IMR-90 (cell line): ENCODE results near the gene BOD1. TPM values are rescaled to one million over a fixed set of nuclear protein-coding genes. Genes with fewer than 3 reads are reported as not detected.

Source experiments
- ATAC-seq: fragments of 200-7000 bp; cut with Tn5 transposase; 2 replicates; pipeline ENCODE4 v1.9.1; 2020; ENCODE audit warnings: low read depth, mild to moderate bottlenecking, moderate library complexity
- BruUV-seq: library from RNA; stranded (reverse); fragments of 400-500 nt; replicated peaks from 2 replicates; lab custom pipeline; 2021; lab: Mats Ljungman, UMichigan
- CTCF ChIA-PET: fragments of 300-600 bp; formaldehyde crosslinking; extraction: SDS; loops from one replicate; lab custom pipeline; 2021; ENCODE audit warnings: antibody characterized with exemption; lab: Yijun Ruan, JAX
- POLR2A ChIA-PET: fragments of 300-600 bp; sonication (Branson Sonifier 250); formaldehyde crosslinking; loops from one replicate; lab custom pipeline; 2022; ENCODE audit warnings: antibody characterized with exemption; ENCODE audit not compliant: unreplicated experiment; lab: Charles Lee
- DNase-seq: peaks from one replicate; pipeline ENCODE4 v3.0.0; 2013
- H2AFZ ChIP-seq: replicated peaks from 2 replicates; pipeline ENCODE3; 2013; ENCODE audit warnings: low read length, mild to moderate bottlenecking; ENCODE audit not compliant: poor library complexity
- H2AK5ac ChIP-seq: 2 replicates; pipeline ENCODE4 v1.6.1; 2013; ENCODE audit warnings: low read depth, low read length, inconsistent platforms
- H2AK9ac ChIP-seq: replicated peaks from 2 replicates; pipeline ENCODE3; 2013; ENCODE audit warnings: mild to moderate bottlenecking, low read depth, low read length, moderate library complexity; ENCODE audit not compliant: poor library complexity
- H2BK120ac ChIP-seq: 2 replicates; pipeline ENCODE4 v1.6.1; 2013; ENCODE audit warnings: low read depth, low read length, inconsistent platforms
- H2BK15ac ChIP-seq: 3 replicates; pipeline ENCODE4 v1.6.1; 2013; ENCODE audit warnings: low read depth, low read length, inconsistent platforms
- H2BK20ac ChIP-seq: 2 replicates; pipeline ENCODE4 v1.6.1; 2013; ENCODE audit warnings: low read depth, mild to moderate bottlenecking, inconsistent platforms, low read length, moderate library complexity
- H2BK5ac ChIP-seq: 2 replicates; pipeline ENCODE4 v1.6.1; 2013; ENCODE audit warnings: mild to moderate bottlenecking, low read depth, low read length, inconsistent platforms; ENCODE audit not compliant: poor library complexity, severe bottlenecking
- H3K14ac ChIP-seq: replicated peaks from 2 replicates; pipeline ENCODE4 v1.6.1; 2013; ENCODE audit warnings: low read depth, low read length, inconsistent platforms
- H3K18ac ChIP-seq: 2 replicates; pipeline ENCODE4 v1.6.1; 2013; ENCODE audit warnings: low read depth, low read length, control low read depth
- H3K23ac ChIP-seq: 2 replicates; pipeline ENCODE4 v1.6.1; 2013; ENCODE audit warnings: low read depth, low read length, inconsistent platforms
- H3K27ac ChIP-seq: 2 replicates; pipeline ENCODE4 v1.5.1; 2013; ENCODE audit warnings: mild to moderate bottlenecking, control low read depth, low read length; ENCODE audit not compliant: insufficient read depth
- H3K27me3 ChIP-seq: 2 replicates; pipeline ENCODE4 v1.6.1; 2013; ENCODE audit warnings: low read length; ENCODE audit not compliant: control insufficient read depth, insufficient read depth
- H3K36me3 ChIP-seq: 2 replicates; pipeline ENCODE4 v1.6.1; 2013; ENCODE audit warnings: low read length, mixed read lengths; ENCODE audit not compliant: control insufficient read depth, insufficient read depth
- H3K4ac ChIP-seq: 2 replicates; pipeline ENCODE4 v1.6.1; 2013; ENCODE audit warnings: low read depth, low read length, inconsistent platforms
- H3K4me1 ChIP-seq: 2 replicates; pipeline ENCODE4 v1.6.1; 2013; ENCODE audit warnings: low read length, mixed read lengths; ENCODE audit not compliant: control insufficient read depth, insufficient read depth
- H3K4me2 ChIP-seq: 2 replicates; pipeline ENCODE4 v1.6.1; 2013; ENCODE audit warnings: low read depth, mild to moderate bottlenecking, control low read depth, low read length, moderate library complexity
- H3K4me3 ChIP-seq: 2 replicates; pipeline ENCODE4 v1.5.1; 2013; ENCODE audit warnings: low read depth, mild to moderate bottlenecking, control low read depth, low read length, moderate library complexity; ENCODE audit not compliant: insufficient read depth
- H3K56ac ChIP-seq: 2 replicates; pipeline ENCODE4 v1.6.1; 2013; ENCODE audit warnings: low read length, inconsistent platforms; ENCODE audit not compliant: insufficient read depth; ENCODE audit errors: extremely low read depth
- H3K79me1 ChIP-seq, 2 experiments: 2 replicates each; pipeline ENCODE4 v1.6.1; 2013; ENCODE audit warnings: low read length in 2 of 2, inconsistent platforms in 1 of 2, low read depth in 1 of 2
- H3K9ac ChIP-seq: 2 replicates; pipeline ENCODE4 v1.6.1; 2013; ENCODE audit warnings: low read depth, low read length, control low read depth
- H3K9me1 ChIP-seq: 2 replicates; pipeline ENCODE4 v1.6.1; 2013; ENCODE audit warnings: low read length, inconsistent platforms; ENCODE audit not compliant: insufficient read depth
- H3K9me3 ChIP-seq: 2 replicates; pipeline ENCODE4 v1.6.1; 2013; ENCODE audit warnings: low read length; ENCODE audit not compliant: control insufficient read depth, insufficient read depth
- H4K20me1 ChIP-seq: 2 replicates; pipeline ENCODE4 v1.6.1; 2013; ENCODE audit warnings: low read length, inconsistent platforms; ENCODE audit not compliant: insufficient read depth
- H4K5ac ChIP-seq: 2 replicates; pipeline ENCODE4 v1.6.1; 2013; ENCODE audit warnings: mild to moderate bottlenecking, low read depth, low read length, control low read depth
- H4K8ac ChIP-seq, 2 experiments: 2 replicates each; pipeline ENCODE4 v1.6.1; 2013; ENCODE audit warnings: low read depth in 2 of 2, low read length in 2 of 2, control low read depth in 1 of 2, inconsistent platforms in 1 of 2
- H4K91ac ChIP-seq: 2 replicates; pipeline ENCODE4 v1.6.1; 2013; ENCODE audit warnings: low read depth, low read length, inconsistent platforms; ENCODE audit not compliant: insufficient read depth
- BHLHE40 ChIP-seq: fragments of 150-350 bp; IDR thresholded peaks from 2 replicates; pipeline ENCODE4 v1.6.1; 2016; ENCODE audit warnings: mild to moderate bottlenecking, low read depth, low read length
- CEBPB ChIP-seq: IDR thresholded peaks from 2 replicates; pipeline ENCODE4 v1.6.1; 2012; ENCODE audit warnings: low read depth, low read length, improper control_type of control experiment
- CHD1 ChIP-seq: IDR thresholded peaks from 2 replicates; pipeline ENCODE4 v1.6.1; 2012; ENCODE audit warnings: low read depth, low read length, improper control_type of control experiment
- CTCF ChIP-seq: conservative IDR thresholded peaks from 2 replicates; pipeline ENCODE4 v1.5.1; 2012; ENCODE audit warnings: mild to moderate bottlenecking, low read depth, low read length, improper control_type of control experiment
- FOS ChIP-seq: fragments of 150-350 bp; IDR thresholded peaks from 2 replicates; pipeline ENCODE4 v1.6.1; 2016; ENCODE audit warnings: low read depth, low read length
- MAFK ChIP-seq: IDR thresholded peaks from 2 replicates; pipeline ENCODE4 v1.6.1; 2012; ENCODE audit warnings: low read depth, low read length, improper control_type of control experiment
- MAZ ChIP-seq: IDR thresholded peaks from 2 replicates; pipeline ENCODE4 v1.6.1; 2012; ENCODE audit warnings: low read depth, mild to moderate bottlenecking, low read length, improper control_type of control experiment, moderate library complexity, borderline replicate concordance
- MXI1 ChIP-seq: IDR thresholded peaks from 2 replicates; pipeline ENCODE4 v1.6.1; 2012; ENCODE audit warnings: low read depth, mild to moderate bottlenecking, low read length, moderate library complexity, borderline replicate concordance
- NFE2L2 ChIP-seq: fragments of 150-350 bp; IDR thresholded peaks from 2 replicates; pipeline ENCODE4 v1.6.1; 2016; ENCODE audit warnings: low read depth, mild to moderate bottlenecking, low read length
- POLR2A ChIP-seq: IDR thresholded peaks from 2 replicates; pipeline ENCODE4 v1.6.1; 2012; ENCODE audit warnings: mild to moderate bottlenecking, low read depth, low read length
- RAD21 ChIP-seq: IDR thresholded peaks from 2 replicates; pipeline ENCODE4 v1.6.1; 2012; ENCODE audit warnings: low read length, improper control_type of control experiment
- RCOR1 ChIP-seq: IDR thresholded peaks from 2 replicates; pipeline ENCODE4 v1.6.1; 2012; ENCODE audit warnings: mild to moderate bottlenecking, low read length, improper control_type of control experiment; ENCODE audit not compliant: insufficient replicate concordance
- RFX5 ChIP-seq: IDR thresholded peaks from 2 replicates; pipeline ENCODE4 v1.8.0; 2012; ENCODE audit warnings: low read depth, mild to moderate bottlenecking, low read length, moderate library complexity
- SMC3 ChIP-seq: fragments of 150-350 bp; IDR thresholded peaks from 2 replicates; pipeline ENCODE4 v1.6.1; 2016; ENCODE audit warnings: low read depth, mild to moderate bottlenecking, antibody characterized with exemption, low read length, moderate library complexity
- WGBS, 2 experiments: methylation state at CpG; one replicate each; pipeline versions ENCODE4 v1.1.5 to v1.1.7; 2013; ENCODE audit warnings: missing lambda C conversion rate in 2 of 2; ENCODE audit not compliant: insufficient read length in 1 of 2; ENCODE audit errors: extremely low coverage in 2 of 2; 5-methylcytosine and 5-hydroxymethylcytosine counted together
- dilution Hi-C: fragments of 300-500 bp; cut with HindIII; formaldehyde crosslinking; loops from one replicate; pipeline ENCODE4 v1.14.3; 2018; ENCODE audit warnings: low sequenced_read_pairs; ENCODE audit not compliant: unreplicated experiment
- in situ Hi-C: fragments of 300-500 bp; cut with MboI; formaldehyde crosslinking; loops from 3 replicates; pipeline ENCODE4 v1.14.3; 2019; ENCODE audit warnings: low sequenced_read_pairs, inconsistent platforms, mixed read lengths
- intact Hi-C: fragments of 100-400 bp; cut with micrococcal nuclease; formaldehyde crosslinking; loops from 2 replicates; pipeline ENCODE4 v1.10.0; 2022
- polyA plus RNA-seq, 3 experiments: library from polyadenylated mRNA; depleted of rRNA; stranded (reverse); fragments of >200 nt; gene quantifications; 2 replicates each; pipeline ENCODE4 v1.2.3, GENCODE V29; 2012; ENCODE audit warnings: low replicate concordance in 1 of 3
- total RNA-seq: library from RNA; depleted of rRNA; stranded (reverse); fragments of >200 nt; gene quantifications from 2 replicates; pipeline ENCODE4 v1.2.3, GENCODE V29; 2012
- TF ChIP-seq, protein P1 (sequence below): fragments of 150-350 bp; IDR thresholded peaks from 2 replicates; pipeline ENCODE4 v1.6.1; 2016; ENCODE audit warnings: low read depth, mild to moderate bottlenecking, low read length, moderate library complexity, borderline replicate concordance
- TF ChIP-seq, protein P2 (sequence below): fragments of 150-350 bp; IDR thresholded peaks from 2 replicates; pipeline ENCODE4 v1.6.1; 2017; ENCODE audit warnings: mild to moderate bottlenecking, antibody characterized with exemption, low read length, low read depth

BOD1 gene
- total and polyA plus RNA-seq, 2 of the 4 experiments (the other 2 are of a cell fraction) = 57.9 to 71.7 TPM

DNA sequence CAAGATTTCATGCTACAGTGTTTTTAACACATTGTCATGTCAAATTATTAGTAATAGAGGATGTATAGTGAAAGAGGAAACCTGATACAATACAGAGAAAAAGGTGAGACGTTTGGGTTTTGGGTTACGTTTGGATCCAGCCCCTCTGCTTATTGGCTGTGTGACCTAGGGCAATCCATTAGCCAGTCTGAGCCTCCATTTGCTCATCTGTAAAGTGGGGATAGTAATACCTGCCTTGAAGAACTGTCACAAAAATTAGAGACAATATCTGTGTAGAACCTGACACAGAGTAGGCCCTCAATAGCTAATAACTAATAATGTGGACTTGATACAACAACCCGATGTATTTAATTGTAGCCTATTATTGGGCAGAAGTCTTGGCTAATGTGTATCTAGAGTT is 4.3 kb upstream of the BOD1 start:
- Histone ChIP-seq H3K14ac (no peak overlapping the region), H3K79me1 (peaks cover 0 to under 1% of the 10 kb centered on the region in 2 experiments; a peak in 2 of 4 replicates), H3K9me3 (no peaks in the 10 kb centered on the region), H3K4me3 (no peak overlapping the region), H3K4ac (no peak overlapping the region), H3K23ac (no peak overlapping the region), H4K20me1 (peaks cover under 1% of the 10 kb centered on the region; the same call in 1 of the 2 replicates), H4K8ac (no peak overlapping the region), H4K91ac (no peak overlapping the region), H2BK120ac (no peak overlapping the region), H2BK20ac (no peak overlapping the region), H3K9ac (no peak overlapping the region), H2AFZ (no peak overlapping the region), H3K9me1 (no peaks in the 10 kb centered on the region), H2BK15ac (no peak overlapping the region), H3K4me2 (no peak overlapping the region), H3K27ac (no peak overlapping the region), H4K5ac (no peak overlapping the region), H2AK9ac (no peak overlapping the region), H3K56ac (no peak overlapping the region), H2AK5ac (no peak overlapping the region), H3K27me3 (peaks cover under 1% of the 10 kb centered on the region; the same call in 1 of the 2 replicates), H3K18ac (no peak overlapping the region), H3K4me1 (no peaks in the 10 kb centered on the region), H3K36me3 (no peaks in the 10 kb centered on the region), H2BK5ac (no peak overlapping the region)
- ChIA-PET CTCF (no interaction called here), POLR2A (no interaction called here)
- TF ChIP-seq, protein P1, sequence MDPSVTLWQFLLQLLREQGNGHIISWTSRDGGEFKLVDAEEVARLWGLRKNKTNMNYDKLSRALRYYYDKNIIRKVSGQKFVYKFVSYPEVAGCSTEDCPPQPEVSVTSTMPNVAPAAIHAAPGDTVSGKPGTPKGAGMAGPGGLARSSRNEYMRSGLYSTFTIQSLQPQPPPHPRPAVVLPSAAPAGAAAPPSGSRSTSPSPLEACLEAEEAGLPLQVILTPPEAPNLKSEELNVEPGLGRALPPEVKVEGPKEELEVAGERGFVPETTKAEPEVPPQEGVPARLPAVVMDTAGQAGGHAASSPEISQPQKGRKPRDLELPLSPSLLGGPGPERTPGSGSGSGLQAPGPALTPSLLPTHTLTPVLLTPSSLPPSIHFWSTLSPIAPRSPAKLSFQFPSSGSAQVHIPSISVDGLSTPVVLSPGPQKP = no peak
- TF ChIP-seq CEBPB (no peak), NFE2L2 (no peak), MAZ (no peak), BHLHE40 (no peak), CTCF (no peak), CHD1 (no peak), RAD21 (no peak), POLR2A (no peak), MAFK (no peak), MXI1 (no peak), RCOR1 (no peak), RFX5 (no peak), SMC3 (no peak), FOS (no peak)
- TF ChIP-seq, protein P2, sequence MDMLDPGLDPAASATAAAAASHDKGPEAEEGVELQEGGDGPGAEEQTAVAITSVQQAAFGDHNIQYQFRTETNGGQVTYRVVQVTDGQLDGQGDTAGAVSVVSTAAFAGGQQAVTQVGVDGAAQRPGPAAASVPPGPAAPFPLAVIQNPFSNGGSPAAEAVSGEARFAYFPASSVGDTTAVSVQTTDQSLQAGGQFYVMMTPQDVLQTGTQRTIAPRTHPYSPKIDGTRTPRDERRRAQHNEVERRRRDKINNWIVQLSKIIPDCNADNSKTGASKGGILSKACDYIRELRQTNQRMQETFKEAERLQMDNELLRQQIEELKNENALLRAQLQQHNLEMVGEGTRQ = no peak
- ATAC-seq (no peak), DNase-seq (no peak)
- intact Hi-C loops (no loop called here), in situ Hi-C loops (loop anchor here (5.0 kb wide), 1 partner anchor 697 kb away; no protein-coding TSS in a partner anchor), dilution Hi-C loops (no loop called here)
- WGBS, 2 experiments = no CpG with 5 or more reads among the region's 3 CpGs
- BruUV-seq = no TSS peak
